Ishikawa (cell line): ENCODE data around the gene KPNA4.

Experiments
- CEBPB ChIP-seq: IDR thresholded peaks from 2 replicates; pipeline ENCODE4 v1.6.1; 2012
- CREB1 ChIP-seq: IDR thresholded peaks from 2 replicates; pipeline ENCODE4 v1.6.1; 2012; ENCODE audit warnings: low read depth
- EGR1 ChIP-seq: IDR thresholded peaks from 2 replicates; pipeline ENCODE4 v1.6.1; 2012
- EP300 ChIP-seq: IDR thresholded peaks from 2 replicates; pipeline ENCODE4 v1.6.1; 2012; ENCODE audit warnings: borderline replicate concordance
- FOXM1 ChIP-seq: IDR thresholded peaks from 2 replicates; pipeline ENCODE4 v1.6.1; 2012; ENCODE audit warnings: low read depth, borderline replicate concordance
- MAX ChIP-seq: IDR thresholded peaks from 2 replicates; pipeline ENCODE4 v1.6.1; 2012
- NFIC ChIP-seq: IDR thresholded peaks from 2 replicates; pipeline ENCODE4 v1.6.1; 2012
- RAD21 ChIP-seq: IDR thresholded peaks from 2 replicates; pipeline ENCODE4 v1.6.1; 2012; ENCODE audit warnings: low read depth
- REST ChIP-seq: IDR thresholded peaks from 2 replicates; pipeline ENCODE4 v1.6.1; 2012; ENCODE audit warnings: low read depth, mild to moderate bottlenecking
- TAF1 ChIP-seq: IDR thresholded peaks from 2 replicates; pipeline ENCODE4 v1.6.1; 2012; ENCODE audit warnings: low read depth, mild to moderate bottlenecking
- TCF12 ChIP-seq: IDR thresholded peaks from 2 replicates; pipeline ENCODE4 v1.6.1; 2012; ENCODE audit warnings: low read depth
- TEAD4 ChIP-seq: IDR thresholded peaks from 2 replicates; pipeline ENCODE4 v1.6.1; 2012
- USF1 ChIP-seq: IDR thresholded peaks from 2 replicates; pipeline ENCODE4 v1.6.1; 2012
- YY1 ChIP-seq: IDR thresholded peaks from 2 replicates; pipeline ENCODE4 v1.6.1; 2012; ENCODE audit warnings: low read depth
- ZBTB7A ChIP-seq: IDR thresholded peaks from 2 replicates; pipeline ENCODE4 v1.6.1; 2012; ENCODE audit warnings: low read depth

Gene KPNA4

DNA sequence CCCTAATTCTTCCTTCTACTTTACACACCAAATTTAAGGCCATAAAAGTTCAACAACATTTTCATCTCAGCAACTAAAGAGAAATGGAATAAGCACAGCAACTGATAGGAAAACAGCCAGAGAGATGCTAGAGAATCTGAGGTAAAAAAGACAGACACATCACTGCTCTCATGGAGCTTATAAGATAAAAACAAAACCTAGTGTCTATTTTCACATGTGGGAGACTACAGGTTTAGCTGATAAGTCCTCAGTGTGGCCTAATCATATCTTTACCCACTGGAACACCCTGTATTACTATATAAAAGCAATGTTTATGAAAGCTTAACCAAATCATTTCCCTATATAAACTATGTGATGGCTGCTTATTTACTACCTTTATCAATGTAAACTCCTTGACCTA is 33.0 kb downstream of the KPNA4 start:
- TF ChIP-seq REST (no peak), TAF1 (no peak), CEBPB (no peak), EGR1 (no peak), RAD21 (no peak), FOXM1 (no peak), NFIC (no peak), CREB1 (no peak), MAX (no peak)

DNA sequence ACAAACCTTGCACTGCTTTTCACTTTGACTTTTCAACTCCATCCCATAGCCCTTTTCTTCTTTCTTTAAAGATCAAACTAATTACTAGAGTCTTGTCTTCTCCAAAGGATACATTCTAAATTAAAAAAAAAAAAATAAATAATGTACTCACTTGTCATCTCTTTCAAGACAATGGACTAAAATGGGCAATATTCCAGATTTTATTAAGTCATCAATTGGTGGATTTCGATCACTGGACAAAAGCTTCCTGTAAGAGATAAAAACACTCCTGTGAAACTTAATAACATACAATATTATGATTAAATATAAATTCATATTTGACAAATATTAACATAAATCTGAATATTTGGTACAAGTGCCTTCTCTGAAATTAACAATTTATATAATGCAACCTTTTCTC is 34.1 kb downstream of the KPNA4 start:
- TF ChIP-seq USF1 (no peak), EP300 (no peak), TAF1 (no peak), CEBPB (no peak), TCF12 (no peak), EGR1 (no peak), TEAD4 (no peak), NFIC (no peak), FOXM1 (no peak), RAD21 (no peak), YY1 (no peak), MAX (no peak), REST (no peak), CREB1 (no peak), ZBTB7A (no peak)

GRCh38 chr3:160501325-160501724 is 64.0 kb downstream of the KPNA4 start:
- TF ChIP-seq FOXM1 = no peak
- TF ChIP-seq EGR1 = no peak
- no peak for TF ChIP-seq CREB1
- TF ChIP-seq NFIC = no peak
- no peak for TF ChIP-seq REST
- TF ChIP-seq MAX = no peak
- TF ChIP-seq CEBPB = no peak
- no peak for TF ChIP-seq RAD21
- TF ChIP-seq TEAD4 = no peak
- no peak for TF ChIP-seq YY1
- no peak for TF ChIP-seq EP300
- TF ChIP-seq TAF1 = no peak
- TF ChIP-seq TCF12 = no peak
- no peak for TF ChIP-seq USF1

DNA sequence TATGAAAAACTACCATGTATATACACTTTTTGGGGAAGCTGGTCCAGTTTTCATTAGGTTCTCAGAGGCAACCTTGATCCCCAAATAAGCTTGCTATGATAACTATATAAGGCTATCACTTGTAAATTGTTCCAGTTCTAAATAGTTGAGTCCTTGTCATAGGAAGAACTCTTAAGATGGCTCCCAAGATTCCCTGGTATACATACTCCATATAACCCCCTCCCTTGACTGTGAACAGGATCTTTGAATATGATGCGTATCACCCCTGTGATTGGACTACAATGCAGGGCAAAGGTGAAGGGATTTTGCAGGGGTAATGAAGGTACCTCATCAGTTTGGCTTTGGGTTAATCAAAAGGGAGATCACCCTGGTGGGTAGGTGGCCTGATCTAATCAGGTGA is 67.2 kb downstream of the KPNA4 start:
- TF ChIP-seq FOXM1 (no peak), CREB1 (no peak), TAF1 (no peak), NFIC (no peak), ZBTB7A (no peak), TEAD4 (no peak), YY1 (no peak), CEBPB (no peak), MAX (no peak)
